ENCODE results near the gene ITGB7.
"Not testable (repeated sequence)": the region's sequence is repeated elsewhere in the genome, so short reads cannot be mapped to it uniquely, and the experiment has no call there.

Gene ITGB7

GRCh38 chr12:53171725-53172329 lies 35.2 kb downstream of the ITGB7 start:
- Mint-ChIP-seq H3K27ac (no peak overlapping the region), H3K4me3 (no peak overlapping the region), H3K4me1 (ENCODE audit: low read depth) (no peaks in the 10 kb centered on the region), H3K36me3 (peaks cover 2% of the 10 kb centered on the region), H3K27me3 (no peaks in the 10 kb centered on the region), H3K9me3 (ENCODE audit: low read depth) (no peaks in the 10 kb centered on the region)

- H3K36me3 Mint-ChIP-seq = peaks cover 2% of the 10 kb centered on the region
- H3K9me3 Mint-ChIP-seq (ENCODE audit: low read depth) = no peaks in the 10 kb centered on the region
- H3K27ac Mint-ChIP-seq = no peak overlapping the region
- no peaks in the 10 kb centered on the region for H3K27me3 Mint-ChIP-seq
- H3K4me1 Mint-ChIP-seq (ENCODE audit: low read depth) = no peaks in the 10 kb centered on the region
- H3K4me3 Mint-ChIP-seq = no peak overlapping the region
Observed at GRCh38 chr12:53170876-53171724, 36.0 kb downstream of the ITGB7 start.

GRCh38 chr12:53170215-53170614 lies 36.8 kb downstream of the ITGB7 start:
- H3K36me3 Mint-ChIP-seq = peaks cover 2% of the 10 kb centered on the region
- no peak overlapping the region for H3K4me3 Mint-ChIP-seq
- no peaks in the 10 kb centered on the region for H3K4me1 Mint-ChIP-seq (ENCODE audit: low read depth)
- H3K27ac Mint-ChIP-seq = no peak overlapping the region
- no peaks in the 10 kb centered on the region for H3K9me3 Mint-ChIP-seq (ENCODE audit: low read depth)
- H3K27me3 Mint-ChIP-seq = no peaks in the 10 kb centered on the region

GRCh38 chr12:53169644-53170043 lies 37.4 kb downstream of the ITGB7 start:
- no peak overlapping the region for H3K27ac Mint-ChIP-seq
- peaks cover 2% of the 10 kb centered on the region for H3K36me3 Mint-ChIP-seq
- no peaks in the 10 kb centered on the region for H3K9me3 Mint-ChIP-seq (ENCODE audit: low read depth)
- no peaks in the 10 kb centered on the region for H3K27me3 Mint-ChIP-seq
- H3K4me1 Mint-ChIP-seq (ENCODE audit: low read depth) = no peaks in the 10 kb centered on the region
- no peak overlapping the region for H3K4me3 Mint-ChIP-seq

- Mint-ChIP-seq H3K4me1 (ENCODE audit: low read depth) (no peaks in the 10 kb centered on the region), H3K4me3 (no peak overlapping the region), H3K27me3 (no peaks in the 10 kb centered on the region)
Observed at GRCh38 chr12:53166837-53167236, 40.2 kb downstream of the ITGB7 start.

GRCh38 chr12:53163008-53163407 lies 44.0 kb downstream of the ITGB7 start:
- H3K27me3 Mint-ChIP-seq; H3K36me3 Mint-ChIP-seq; H3K4me3 Mint-ChIP-seq; H3K9me3 Mint-ChIP-seq (ENCODE audit: low read depth); H3K4me1 Mint-ChIP-seq (ENCODE audit: low read depth); H3K27ac Mint-ChIP-seq: not testable (repeated sequence)

More at GRCh38 chr12:53166837-53167236, 40.2 kb downstream of the ITGB7 start:
- Mint-ChIP-seq H3K27ac (no peak overlapping the region), H3K36me3 (peaks cover 3% of the 10 kb centered on the region), H3K9me3 (ENCODE audit: low read depth) (no peaks in the 10 kb centered on the region)

- H3K9me3 Mint-ChIP-seq (ENCODE audit: low read depth) = no peaks in the 10 kb centered on the region
- no peak overlapping the region for H3K4me3 Mint-ChIP-seq
- no peaks in the 10 kb centered on the region for H3K27me3 Mint-ChIP-seq
- peaks cover 3% of the 10 kb centered on the region for H3K36me3 Mint-ChIP-seq
- no peak overlapping the region for H3K27ac Mint-ChIP-seq
- H3K4me1 Mint-ChIP-seq (ENCODE audit: low read depth) = peaks cover 6% of the 10 kb centered on the region
Observed at GRCh38 chr12:53161119-53161911, 45.7 kb downstream of the ITGB7 start.

GRCh38 chr12:53160673-53161072 lies 46.4 kb downstream of the ITGB7 start:
- Mint-ChIP-seq H3K4me1 (ENCODE audit: low read depth) (peaks cover 6% of the 10 kb centered on the region), H3K4me3 (no peak overlapping the region), H3K9me3 (ENCODE audit: low read depth) (no peaks in the 10 kb centered on the region), H3K27me3 (no peaks in the 10 kb centered on the region), H3K27ac (no peak overlapping the region), H3K36me3 (peaks cover 3% of the 10 kb centered on the region)

GRCh38 chr12:53160000-53160399 lies 47.1 kb downstream of the ITGB7 start:
- H3K36me3 Mint-ChIP-seq = peaks cover 3% of the 10 kb centered on the region
- no peak overlapping the region for H3K27ac Mint-ChIP-seq
- H3K27me3 Mint-ChIP-seq = no peaks in the 10 kb centered on the region
- H3K4me1 Mint-ChIP-seq (ENCODE audit: low read depth) = peaks cover 6% of the 10 kb centered on the region
- no peaks in the 10 kb centered on the region for H3K9me3 Mint-ChIP-seq (ENCODE audit: low read depth)
- H3K4me3 Mint-ChIP-seq = no peak overlapping the region

GRCh38 chr12:53159195-53159839 lies 47.7 kb downstream of the ITGB7 start:
- Mint-ChIP-seq H3K27ac (peak overlapping the region; percentile 13), H3K4me1 (ENCODE audit: low read depth) (peaks cover 6% of the 10 kb centered on the region), H3K36me3 (peaks cover 3% of the 10 kb centered on the region), H3K27me3 (no peaks in the 10 kb centered on the region), H3K4me3 (no peak overlapping the region), H3K9me3 (ENCODE audit: low read depth) (no peaks in the 10 kb centered on the region)

- H3K9me3 Mint-ChIP-seq (ENCODE audit: low read depth) = no peaks in the 10 kb centered on the region
Observed at GRCh38 chr12:53152390-53152789, 54.7 kb downstream of the ITGB7 start.

GRCh38 chr12:53151039-53151438 lies 56.0 kb downstream of the ITGB7 start:
- H3K36me3 Mint-ChIP-seq = no peaks in the 10 kb centered on the region
- no peaks in the 10 kb centered on the region for H3K27me3 Mint-ChIP-seq
- H3K9me3 Mint-ChIP-seq (ENCODE audit: low read depth) = no peaks in the 10 kb centered on the region
- no peak overlapping the region for H3K4me3 Mint-ChIP-seq
- H3K27ac Mint-ChIP-seq = no peak overlapping the region
- H3K4me1 Mint-ChIP-seq (ENCODE audit: low read depth) = no peaks in the 10 kb centered on the region

More at GRCh38 chr12:53152390-53152789, 54.7 kb downstream of the ITGB7 start:
- Mint-ChIP-seq H3K4me3 (no peak overlapping the region), H3K27me3 (no peaks in the 10 kb centered on the region), H3K4me1 (ENCODE audit: low read depth) (no peaks in the 10 kb centered on the region), H3K36me3 (no peaks in the 10 kb centered on the region), H3K27ac (no peak overlapping the region)

- Mint-ChIP-seq H3K27me3 (no peaks in the 10 kb centered on the region), H3K36me3 (no peaks in the 10 kb centered on the region), H3K4me1 (ENCODE audit: low read depth) (no peaks in the 10 kb centered on the region), H3K9me3 (ENCODE audit: low read depth) (no peaks in the 10 kb centered on the region), H3K4me3 (no peak overlapping the region), H3K27ac (no peak overlapping the region)
Observed at GRCh38 chr12:53147653-53148052, 59.4 kb downstream of the ITGB7 start.

GRCh38 chr12:53147181-53147580 lies 59.9 kb downstream of the ITGB7 start:
- Mint-ChIP-seq H3K4me1 (ENCODE audit: low read depth) (no peaks in the 10 kb centered on the region), H3K36me3 (no peaks in the 10 kb centered on the region), H3K9me3 (ENCODE audit: low read depth) (no peaks in the 10 kb centered on the region), H3K27ac (no peak overlapping the region), H3K27me3 (no peaks in the 10 kb centered on the region), H3K4me3 (no peak overlapping the region)
